Measurements from ENCODE around the gene ANKRD53.
A peak's percentile ranks its signal among the peaks of the same experiment; 100 is the strongest.

The ANKRD53 gene, protein sequence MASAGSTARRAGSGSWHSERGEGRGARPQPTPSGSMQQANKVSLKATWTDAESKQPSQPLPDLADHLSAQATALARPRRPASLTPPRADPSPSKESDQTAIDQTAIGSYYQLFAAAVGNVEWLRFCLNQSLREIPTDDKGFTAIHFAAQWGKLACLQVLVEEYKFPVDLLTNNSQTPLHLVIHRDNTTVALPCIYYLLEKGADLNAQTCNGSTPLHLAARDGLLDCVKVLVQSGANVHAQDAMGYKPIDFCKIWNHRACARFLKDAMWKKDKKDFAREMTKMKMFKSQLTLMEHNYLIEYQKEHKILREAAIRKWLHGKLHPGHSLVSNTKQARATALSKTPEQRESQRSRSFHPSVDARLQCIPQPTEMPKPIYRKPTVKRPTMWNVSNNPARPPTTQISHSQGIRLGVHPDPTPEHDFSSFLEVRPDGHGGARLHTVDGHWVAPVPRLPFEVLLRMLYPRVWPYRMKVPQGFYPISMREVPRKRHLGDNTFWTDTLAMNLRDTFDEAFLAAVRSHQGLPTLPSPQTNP

DNA sequence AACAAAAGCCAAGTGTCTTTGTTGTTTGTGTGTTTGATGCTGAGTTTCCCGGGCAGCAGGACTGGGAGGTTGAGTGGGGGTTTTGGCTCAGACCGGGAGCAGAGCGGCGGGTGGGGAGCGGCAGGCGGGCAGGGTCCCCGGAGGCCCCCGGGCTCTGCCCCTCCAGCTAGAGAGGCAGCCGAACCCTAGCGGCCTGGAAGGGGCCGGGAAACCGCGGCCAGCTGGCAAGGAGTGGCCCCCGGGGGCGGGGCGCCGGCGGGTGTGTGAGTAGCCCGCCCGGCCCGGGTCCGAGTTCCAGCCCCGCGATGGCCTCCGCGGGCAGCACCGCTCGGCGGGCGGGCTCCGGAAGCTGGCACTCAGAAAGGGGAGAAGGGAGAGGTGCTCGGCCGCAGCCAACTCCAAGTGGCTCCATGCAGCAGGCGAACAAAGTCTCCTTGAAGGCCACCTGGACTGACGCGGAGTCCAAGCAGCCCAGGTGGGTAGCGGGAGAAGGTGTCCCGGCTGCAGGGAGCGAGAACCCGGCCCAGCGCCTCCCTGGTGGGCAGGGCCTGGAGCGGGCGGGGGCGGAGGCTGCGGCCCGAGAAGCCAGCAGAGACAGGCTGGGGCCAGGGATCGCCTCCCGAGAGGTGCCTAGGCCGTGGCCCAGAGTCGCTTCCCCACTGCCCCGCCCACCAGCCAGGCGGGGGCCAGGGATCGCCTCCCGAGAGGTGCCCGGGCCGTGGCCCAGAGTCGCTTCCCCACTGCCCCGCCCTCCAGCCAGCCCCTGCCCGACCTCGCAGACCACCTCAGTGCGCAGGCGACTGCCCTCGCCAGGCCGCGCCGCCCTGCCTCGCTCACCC is at the start of gene ANKRD53:
TSS of gene ANKRD53 (plus strand) at position 290 of the 839 bp plus-strand sequence. CDS start at position 306, 16 bp downstream.
- DNase-seq, result peak; percentile 63

DNA sequence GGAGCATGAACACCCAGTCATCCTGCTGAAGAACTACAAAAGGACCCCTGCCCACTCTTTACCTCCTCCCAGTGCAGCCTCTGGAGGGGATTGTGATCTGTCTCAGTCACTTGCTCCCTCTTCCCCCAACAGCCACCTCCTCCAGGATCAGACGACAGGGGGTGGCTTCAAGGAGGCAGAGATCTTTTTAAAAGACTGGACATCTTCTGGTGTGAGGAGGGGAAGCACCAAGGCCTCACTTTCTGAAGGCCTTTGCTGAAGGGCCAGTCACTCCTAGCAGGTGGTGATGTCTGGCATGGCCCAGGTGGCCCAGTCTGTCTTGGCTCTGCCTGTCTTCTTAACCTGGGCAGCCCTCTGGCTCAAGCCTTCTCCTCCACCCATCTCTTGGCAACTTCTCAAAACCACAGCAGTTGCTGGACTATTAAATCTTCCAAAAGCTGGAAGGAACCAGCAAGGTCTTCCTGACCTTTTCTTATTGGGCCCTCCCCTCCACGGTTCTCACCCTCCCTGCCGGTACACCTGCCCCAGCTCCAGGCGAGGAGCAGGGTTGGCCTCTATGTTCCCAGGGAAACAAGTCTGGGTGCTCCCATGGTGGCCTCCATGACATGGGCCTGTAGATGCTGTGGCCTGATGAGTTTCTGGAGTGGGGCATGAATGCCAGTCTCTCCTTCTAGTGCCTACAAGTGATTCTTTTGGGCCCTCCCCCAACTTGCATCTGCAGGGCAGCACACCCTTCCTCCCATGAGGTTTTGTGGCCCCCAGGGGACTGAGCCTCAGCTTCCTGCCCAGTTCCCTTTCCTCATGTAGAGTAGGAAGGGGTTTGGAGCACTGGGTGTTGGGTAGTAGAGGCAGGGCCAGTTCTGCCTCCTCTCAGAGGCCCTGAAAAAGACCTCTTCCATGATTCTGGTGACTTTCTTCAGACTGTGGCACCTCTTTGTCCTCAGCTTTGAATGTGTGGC is 47.8 kb upstream of the ANKRD53 start:
- no peak for DNase-seq

DNA sequence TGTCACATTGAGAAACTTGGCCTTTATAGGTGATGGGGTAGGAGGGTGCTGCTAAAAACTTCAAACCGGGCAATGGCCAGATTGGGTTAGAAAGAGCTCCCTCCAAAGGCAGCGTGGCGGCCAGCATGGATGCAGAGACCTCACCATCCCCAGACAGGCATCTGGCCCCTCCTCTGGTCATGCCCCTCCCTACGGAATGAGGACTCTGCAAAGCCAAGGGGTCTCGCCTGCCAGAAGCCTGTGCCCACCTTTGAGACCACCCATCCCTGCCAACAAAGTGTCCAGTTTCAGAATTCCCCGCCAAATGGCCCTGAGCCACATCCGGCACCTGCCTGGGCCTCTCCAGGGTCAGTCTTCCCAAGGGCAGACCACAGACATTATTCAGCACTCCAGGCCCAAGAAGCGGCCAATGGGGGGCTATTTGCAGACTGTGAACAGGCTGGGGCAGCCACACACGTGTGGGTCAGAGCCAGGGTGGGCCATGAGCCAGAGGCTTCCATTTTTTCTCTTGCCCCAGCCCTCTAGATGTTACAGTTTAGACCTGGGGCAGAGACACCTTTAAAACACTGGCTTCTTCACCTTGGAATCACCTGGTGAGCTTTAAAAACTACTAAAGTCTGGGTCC is 46.9 kb upstream of the ANKRD53 start:
- no peak for DNase-seq

DNA sequence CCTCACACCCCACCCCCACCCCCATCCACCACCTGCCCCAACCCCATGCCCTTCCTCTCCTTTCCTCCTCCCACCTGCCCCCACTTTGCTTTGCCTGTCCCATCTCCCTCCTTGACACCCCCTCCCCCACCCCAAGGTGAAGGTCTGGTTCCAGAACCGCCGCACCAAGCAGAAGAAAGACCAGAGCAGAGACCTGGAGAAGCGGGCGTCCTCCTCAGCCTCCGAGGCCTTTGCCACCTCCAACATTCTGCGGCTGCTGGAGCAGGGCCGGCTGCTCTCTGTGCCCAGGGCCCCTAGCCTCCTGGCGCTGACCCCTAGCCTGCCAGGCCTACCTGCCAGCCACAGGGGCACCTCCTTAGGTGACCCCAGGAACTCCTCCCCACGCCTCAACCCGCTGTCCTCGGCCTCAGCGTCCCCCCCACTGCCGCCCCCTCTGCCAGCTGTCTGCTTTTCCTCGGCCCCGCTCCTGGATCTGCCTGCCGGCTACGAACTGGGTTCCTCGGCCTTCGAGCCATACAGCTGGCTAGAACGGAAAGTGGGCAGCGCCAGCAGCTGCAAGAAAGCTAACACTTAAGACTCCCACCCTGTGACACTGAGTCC is 45.7 kb upstream of the ANKRD53 start:
- DNase-seq, result no peak

DNA sequence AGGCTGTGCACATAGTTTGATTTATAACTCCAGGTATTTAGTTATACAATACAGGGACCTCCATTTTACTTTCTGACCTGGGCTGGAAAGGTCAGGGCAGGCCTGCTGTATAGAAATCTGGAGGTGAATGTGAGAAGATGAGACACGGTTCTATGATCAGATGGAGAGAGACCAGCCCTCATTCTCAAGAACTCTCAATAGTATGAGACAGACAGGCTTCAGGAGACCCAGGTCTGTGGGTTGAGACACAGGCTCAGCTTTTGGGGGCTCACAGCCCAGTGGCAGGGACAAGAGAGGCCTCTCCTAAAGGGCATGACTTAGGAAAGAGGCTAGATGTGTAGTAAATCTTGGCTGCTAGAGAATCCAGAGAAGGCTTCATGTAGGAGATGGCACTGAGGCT is 43.4 kb upstream of the ANKRD53 start:
- DNase-seq, result no peak

DNA sequence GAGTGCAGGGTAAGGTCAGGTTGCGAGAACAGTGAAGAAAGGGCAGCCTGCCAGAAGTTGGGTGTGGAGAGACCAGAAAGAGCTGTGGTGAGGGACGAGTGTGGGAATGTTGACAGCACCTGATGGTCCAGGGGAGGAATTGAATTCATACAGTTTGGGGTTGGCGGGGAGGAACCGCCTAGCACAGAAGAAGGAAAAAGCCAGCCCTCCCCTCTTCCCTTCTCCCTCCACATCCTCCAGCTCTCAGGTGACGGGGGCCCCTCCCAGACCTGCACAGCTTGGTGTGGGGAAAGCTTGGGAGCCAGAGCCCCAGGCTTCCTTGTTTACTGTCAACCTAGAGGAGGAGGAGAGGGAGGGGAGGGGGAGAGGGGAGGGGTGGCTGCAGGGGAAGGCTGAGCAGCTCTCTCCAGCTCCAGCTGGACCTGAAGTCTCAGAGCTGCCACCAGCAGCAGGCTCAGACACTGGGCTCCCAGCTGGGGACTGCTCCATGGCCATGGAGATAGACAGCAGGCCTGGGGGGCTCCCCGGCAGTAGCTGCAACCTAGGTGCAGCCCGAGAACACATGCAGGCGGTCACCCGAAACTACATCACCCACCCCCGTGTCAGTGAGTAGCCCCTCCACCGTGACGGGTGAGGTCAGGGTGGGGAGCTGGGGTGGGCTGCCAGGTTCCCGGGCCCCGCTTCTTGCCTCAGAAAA is 42.8 kb upstream of the ANKRD53 start, which contains the start of gene ATP6V1B1:
TSS of gene ATP6V1B1 (plus strand) at position 433 of the 697 bp plus-strand sequence. CDS start at position 488, 55 bp downstream.
- DNase-seq, result no peak

DNA sequence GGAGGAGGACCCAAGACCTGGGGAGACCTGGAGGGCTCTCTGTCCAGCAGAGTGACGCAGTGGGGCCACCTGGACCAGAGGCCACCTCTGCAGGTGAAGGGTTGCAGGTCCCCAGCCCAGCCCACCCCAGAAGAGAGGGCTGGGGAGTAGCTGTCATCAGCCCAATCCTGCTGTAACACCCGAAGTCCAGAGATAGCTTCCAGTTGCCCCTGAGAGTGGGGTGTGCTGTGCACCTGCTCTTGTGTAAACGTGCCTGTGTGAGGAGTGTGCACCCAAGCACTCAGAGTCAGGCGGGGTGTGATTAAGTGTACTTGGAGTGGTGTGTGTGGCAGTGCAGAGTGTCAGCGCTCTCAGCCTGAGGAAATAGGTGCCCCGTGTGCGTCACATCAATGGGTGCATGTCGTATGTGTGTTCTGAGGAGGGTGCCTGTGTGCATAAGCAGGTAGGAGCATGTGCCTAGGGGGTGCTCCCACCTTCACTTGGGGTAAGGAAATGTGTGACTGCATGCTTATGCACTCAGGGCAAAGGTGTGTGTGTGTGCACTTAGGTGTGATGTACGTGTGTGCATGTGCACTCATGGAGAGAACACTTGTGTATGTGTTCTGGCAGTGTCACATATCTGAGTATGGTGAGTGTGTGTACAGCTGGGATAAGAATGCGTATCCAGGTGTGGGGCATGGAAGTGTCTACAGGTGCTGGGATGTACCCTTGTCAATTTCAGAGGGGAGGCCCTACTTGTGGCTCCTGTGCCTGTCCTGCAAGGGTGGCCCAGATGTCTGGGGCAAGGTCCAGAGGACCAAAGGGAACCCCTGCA is 42.1 kb upstream of the ANKRD53 start:
- no peak for DNase-seq

DNA sequence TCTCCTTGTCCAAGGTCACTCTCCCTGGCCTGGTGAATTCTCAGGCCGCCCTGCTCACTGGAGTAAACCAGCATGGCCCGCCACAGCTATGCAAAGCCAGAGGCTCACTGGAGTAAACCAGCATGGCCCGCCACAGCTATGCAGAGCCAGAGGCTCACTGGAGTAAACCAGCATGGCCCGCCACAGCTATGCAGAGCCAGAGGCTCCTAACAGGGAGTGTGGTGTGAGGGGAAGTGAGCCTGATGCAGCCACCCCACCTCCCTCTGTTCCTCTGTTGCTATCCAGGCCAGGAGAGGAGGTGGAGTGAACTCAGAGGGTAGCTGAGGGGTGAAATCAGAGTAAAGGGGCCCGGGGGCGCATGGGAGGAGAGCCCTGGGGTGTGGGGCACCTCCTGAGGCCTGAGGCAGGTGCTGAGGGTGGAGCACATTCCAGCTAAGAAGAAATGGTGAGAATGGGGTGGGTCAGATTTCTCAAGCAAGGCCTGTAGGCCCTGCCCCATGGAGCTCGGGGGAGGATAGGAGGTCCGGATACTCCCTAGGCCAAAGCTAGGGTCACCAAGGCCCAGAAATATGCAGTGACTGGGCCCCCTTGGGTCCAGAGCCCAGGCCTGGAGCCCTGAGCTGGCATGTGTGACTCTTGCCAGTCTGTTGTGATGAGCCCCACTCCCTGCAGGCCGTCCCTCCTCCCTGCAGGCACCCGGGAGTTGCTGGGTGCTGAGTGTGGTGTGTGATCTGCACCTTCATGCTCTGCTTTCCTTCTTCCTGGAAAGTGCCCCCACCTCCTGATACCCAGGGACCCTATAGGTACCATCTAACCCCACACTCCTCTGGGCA is 41.2 kb upstream of the ANKRD53 start:
- no peak for DNase-seq

DNA sequence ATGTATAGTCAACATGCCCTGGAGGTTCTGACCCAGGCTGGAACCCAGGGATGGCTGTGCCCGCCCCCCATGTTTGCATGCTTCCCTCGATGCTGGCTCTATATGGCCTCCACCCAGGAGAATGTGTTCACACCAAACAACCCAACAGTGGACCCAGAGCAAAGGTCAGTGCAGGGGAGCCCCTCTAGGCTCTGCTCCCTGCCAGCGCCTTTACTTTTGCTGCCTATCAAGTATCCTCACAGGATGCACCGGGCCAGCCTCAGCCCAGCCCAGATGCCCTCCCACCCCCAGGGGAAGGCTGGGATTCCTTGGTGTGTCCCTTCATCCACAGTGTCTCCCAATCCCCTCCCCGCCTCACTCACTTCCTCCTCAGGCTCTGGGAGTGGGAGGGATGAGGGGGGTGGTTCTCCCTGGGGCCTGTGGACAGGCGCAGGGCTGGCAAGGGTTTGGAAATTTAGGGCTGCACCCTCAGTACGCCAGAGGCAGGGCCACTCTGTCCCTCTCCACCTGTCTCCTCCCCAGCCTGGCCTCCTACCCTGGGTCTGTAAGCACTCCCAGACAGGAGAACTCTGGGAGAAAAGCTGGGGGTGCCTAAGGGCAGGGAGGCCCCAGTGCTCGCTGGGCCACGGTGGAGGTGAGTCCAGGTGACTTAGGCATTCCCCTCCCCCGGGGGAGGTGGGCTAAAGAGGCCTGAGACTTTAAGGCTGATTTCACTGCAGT is 40.4 kb upstream of the ANKRD53 start:
- DNase-seq, result no peak

DNA sequence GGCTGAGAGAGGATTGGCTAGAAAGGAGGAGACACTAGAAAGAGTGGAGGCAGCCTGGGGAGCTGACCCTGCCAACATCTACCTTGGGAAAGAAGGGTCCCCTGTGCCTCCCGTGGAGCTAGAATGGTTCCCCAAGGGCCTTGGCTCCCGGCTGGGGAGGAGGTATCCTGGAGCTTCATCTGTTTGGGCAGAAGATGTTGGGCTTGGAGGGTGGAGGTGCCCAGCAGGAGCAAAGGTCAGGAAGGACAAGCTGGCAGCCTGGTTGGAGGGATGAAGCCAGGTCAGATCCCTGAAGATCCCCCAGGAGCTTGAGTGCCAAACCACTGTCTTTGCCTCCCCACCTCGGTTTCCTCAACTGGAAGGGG is 39.9 kb upstream of the ANKRD53 start:
- no peak for DNase-seq

DNA sequence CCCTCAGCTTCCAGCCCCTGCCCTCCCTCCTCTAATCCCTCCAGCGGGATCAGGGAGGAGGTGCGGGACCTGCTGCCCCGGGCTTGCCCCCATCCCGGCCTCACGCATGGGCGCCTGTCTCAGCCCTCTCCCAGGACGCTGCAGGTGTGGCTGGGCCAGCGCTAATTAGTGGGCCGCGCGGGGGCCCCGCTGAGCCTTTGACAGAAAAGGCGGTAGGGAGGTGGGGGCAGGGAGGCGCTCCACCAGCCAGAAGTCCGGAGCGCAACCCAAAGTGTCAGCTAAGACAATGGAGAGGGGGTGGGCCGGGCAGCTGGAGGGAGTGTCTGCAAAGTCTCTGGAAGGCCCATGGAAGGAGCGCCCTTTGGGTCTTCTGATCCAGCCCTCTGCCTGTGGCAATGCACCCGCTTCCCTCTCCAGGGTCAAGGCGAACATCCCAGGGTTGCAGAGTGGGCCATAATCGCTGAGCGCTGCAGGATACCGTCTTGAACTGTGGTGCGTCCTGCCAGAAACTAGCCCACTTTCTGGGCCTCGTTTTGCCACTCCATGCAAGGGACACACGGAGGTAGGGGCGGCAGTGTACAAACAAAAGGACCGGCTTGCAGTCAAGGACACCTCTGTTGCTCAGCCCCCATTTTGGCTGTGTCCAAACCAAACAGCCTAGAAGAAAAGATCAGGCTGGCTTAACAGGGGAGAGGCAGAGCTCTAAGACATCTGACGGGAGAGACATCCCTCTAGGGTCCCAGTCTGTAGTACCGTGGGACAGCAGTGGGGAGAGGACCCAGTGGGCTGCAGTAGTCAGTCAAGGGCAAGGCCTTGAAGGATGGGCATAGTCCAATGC is 39.2 kb upstream of the ANKRD53 start:
- DNase-seq, result no peak

DNA sequence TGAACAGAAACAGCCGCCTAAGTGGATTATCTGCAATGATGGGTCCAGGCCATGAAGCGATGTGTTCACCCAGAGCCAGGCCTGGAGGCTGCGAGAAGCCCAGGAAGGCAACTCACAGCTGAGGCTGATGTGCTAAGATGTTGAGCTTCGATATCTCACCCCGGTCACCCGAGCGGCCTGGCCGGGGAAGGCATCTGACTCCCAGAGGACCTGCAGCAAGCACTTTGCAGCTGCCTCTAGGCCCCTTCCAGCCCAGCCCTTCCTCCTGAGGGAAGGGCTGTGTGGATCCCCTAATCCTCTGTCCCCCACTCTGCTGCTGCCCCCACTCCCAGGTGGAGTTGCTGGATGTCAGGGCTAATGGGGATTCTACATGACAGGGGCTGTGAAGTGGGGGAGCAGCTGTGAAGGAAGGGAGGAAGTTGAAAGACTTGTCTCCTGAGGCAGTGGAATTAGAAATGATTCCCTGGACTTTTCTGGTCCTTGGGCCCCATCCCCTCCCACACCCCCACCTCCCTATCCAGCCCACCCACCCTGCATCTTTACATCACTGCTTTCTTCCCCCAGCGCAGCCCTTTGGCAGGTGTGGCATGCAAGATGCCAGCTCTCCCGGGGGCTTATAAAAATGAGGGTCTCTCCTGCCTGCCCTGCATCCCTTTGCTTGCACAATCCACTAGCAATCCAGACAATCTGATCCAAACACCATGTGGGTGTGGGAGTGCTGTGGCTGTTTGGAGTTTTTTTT is 38.4 kb upstream of the ANKRD53 start:
- DNase-seq, result no peak

DNA sequence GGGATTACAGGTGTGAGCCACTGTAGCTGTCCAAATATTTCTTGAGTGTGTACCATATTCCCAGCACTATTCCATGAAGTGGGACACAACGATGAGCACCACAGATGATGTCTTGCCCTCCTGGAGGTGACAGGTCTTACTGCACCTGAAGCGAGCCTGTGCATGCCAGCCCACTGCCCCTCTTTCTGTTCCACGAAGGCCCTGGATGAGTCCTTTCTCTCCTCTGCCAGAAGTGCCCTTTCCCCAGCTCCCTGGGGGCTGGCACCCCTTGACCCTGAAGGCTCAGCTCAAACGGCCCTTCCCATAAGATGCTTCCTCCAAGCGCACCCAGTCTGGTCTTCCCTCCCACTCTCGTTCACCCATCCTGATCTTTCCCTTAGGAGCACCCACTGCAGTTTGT is 37.2 kb upstream of the ANKRD53 start:
- DNase-seq, result no peak

DNA sequence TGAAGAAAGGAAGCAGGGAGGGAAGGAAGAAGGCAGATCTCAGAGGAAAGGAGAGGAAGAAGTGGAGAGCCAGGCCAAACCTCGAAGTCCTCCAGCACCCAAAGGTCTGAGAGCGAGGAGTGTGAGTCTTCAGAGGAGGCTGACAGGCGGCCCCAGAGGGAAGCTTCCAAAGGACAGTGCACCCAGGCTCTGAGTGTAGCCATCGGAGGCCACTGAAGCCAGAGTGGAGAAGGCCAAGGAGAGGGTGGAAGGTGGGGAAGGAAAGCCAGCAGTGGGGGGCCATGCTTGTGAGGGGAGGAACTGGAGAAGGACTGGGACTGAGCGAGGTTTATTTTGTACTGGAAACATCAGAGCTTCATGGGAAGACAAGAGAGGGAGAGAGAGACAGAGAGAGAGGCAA is 36.7 kb upstream of the ANKRD53 start:
- no peak for DNase-seq

DNA sequence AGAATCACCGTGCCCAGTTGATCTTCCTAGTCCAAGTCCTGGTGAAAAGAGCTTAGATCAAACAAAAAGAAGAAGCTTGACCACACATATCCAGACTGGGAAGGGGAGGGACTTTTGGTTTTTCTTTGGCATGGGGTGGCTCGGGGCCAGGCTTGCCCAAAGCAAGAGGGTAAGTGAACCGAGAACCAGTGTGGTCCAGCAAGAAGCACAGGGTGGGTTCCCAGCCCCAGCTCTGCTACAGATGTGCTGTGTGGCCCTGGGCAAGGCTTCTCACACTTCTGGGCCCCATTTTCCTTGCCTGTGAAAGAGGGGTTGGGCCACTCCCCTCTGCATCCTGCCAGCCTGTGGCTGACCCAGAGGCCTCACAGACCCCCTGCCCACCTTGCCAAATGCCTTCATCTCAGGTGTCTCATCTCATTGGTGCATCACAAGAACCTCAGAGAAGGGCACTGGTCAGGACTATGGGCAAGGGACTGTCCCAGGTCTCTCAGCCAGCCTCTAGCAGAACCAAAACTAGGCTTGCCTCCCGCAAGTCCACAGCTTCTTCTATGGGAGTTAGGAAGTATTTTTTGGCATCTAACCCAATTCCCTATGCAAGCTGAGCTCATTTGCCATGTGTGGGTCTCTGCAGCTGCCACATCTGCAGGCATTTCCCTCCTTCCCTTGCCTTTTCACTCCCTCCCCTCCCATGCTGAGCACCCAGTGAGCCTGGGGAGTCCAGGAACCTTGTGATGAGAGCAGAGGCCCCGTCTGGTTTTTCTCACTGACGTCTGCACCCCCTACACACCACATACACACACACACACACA is 35.8 kb upstream of the ANKRD53 start:
- DNase-seq, result no peak

Data from hematopoietic multipotent progenitor cell treated with erythropoietin and hydrocortisone succinate and interleukin-3 and kit ligand, for 6 days (in vitro differentiated cells).